Epithelial cell of esophagus (primary cell): Measurements from ENCODE around the gene GTF2I.
"Not testable (repeated sequence)": the region's sequence is repeated elsewhere in the genome, so short reads cannot be mapped to it uniquely, and the experiment has no call there.

ENCODE experiments used
- DNase-seq: peaks from one replicate; pipeline ENCODE4 v3.0.0; 2010; ENCODE audit warnings: low read depth
- H3K4me3 ChIP-seq: 2 replicates; pipeline ENCODE4 v1.5.1; 2011; ENCODE audit warnings: mild to moderate bottlenecking, low read length, control low read depth
- CTCF ChIP-seq: IDR thresholded peaks from 2 replicates; pipeline ENCODE4 v1.5.1; 2011; ENCODE audit warnings: low read depth, mild to moderate bottlenecking, low read length, control low read depth, inconsistent platforms; ENCODE audit not compliant: insufficient read depth; ENCODE audit errors: missing control alignments

Gene GTF2I

GRCh38 chr7:74658178-74659004 lies 873 bp downstream of the GTF2I start:
- TF ChIP-seq CTCF = no peak
- peak; percentile 96 for DNase-seq
- H3K4me3 ChIP-seq = peak overlapping the region; percentile 64

DNA sequence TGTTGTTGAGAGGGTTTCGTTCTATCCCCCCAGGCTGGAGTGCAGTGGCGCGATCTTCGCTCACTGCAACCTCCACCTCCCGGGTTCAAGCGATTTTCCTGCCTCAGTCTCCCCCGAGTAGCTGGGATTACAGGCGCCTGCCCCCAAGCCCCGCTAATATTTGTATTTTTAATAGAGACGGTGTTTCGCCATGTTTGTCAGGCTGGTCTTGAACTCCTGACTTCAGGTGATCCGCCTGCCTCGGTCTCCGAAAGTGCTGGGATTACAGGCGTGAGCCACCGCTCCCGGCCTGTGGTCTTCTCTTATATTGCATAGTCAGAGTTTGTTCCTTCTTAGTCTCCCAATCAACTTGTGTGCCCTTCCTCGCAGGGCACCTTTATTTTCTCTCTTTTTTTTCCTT lies 2.7 kb downstream of the GTF2I start:
- peak overlapping the region; percentile 59 for H3K4me3 ChIP-seq
- DNase-seq = not testable (repeated sequence)

DNA sequence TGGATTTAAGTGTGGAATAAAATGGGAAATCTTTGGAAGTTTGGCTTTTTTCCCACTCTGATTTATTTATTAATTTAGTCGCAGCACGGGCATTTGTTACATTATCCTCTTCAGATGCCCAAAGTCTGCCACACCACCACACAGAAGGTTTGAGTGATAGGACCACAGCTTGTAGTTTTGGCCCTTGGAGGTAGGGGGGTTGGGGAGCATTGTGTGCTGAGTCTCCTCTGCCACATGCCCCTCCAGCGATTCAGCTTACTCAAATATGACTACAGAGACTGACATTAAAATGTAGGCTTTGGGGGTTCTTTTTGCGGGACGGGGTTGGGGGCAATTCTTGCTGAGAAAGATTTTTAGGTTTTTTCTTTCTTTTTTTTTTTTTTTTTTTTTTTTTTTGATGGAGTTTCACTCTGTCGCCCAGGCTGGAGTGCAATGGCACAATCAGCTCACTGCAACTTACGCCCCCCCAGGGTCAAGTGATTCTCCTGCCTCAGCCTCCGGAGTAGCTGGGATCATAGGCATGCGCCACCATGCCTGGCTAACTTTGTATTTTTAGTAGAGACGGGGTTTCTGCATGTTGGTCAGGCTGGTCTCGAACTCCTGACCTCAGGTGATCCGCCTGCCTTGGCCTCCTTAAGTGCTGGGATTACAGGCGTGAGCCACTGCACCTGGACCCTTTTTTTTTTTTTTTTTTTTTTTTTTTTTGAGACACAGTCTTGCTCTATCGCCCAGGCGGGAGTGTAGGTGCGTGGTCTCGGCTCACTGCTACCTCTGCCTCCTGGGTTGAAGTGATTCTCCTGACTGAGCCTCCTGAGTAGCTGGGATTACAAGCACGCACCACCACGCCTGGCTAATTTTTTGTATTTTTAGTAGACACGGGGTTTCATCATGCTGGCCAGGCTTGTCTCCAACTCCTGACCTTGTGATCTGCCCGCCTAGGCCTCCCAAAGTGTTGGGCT lies 4.6 kb downstream of the GTF2I start:
- H3K4me3 ChIP-seq, DNase-seq: not testable (repeated sequence)
- TF ChIP-seq CTCF = peak; percentile 6

DNA sequence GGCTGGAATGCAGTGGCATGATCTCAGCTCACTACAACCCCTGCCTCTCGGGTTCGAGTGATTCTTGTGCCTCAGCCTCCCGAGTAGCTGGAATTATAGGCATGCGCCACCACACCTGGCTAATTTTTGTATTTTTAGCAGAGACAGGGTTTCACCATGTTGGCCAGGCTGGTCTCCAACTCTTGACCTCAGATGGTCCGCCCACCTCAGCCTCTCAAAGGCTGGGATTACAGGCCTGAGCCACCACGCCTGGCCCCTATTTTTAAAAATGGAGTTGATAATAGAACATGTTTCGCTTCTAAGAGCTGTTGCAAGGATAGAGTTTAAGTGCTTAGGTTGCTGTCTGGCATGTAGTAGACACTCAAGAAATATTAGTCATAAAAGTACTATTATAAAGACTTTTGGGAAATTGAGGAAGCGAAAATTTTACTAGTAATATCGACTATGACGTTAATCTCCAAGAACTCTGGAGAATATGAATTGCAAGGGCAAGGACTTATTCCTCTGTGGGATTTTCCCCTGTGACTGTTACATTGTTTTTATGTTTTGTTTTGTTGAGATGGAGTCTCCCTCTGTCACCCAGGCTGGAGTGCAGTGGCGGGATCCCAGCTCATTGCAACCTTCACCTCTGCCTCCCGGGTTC lies 7.9 kb downstream of the GTF2I start:
- TF ChIP-seq CTCF = no peak
- no peak overlapping the region for H3K4me3 ChIP-seq
- DNase-seq = no peak

DNA sequence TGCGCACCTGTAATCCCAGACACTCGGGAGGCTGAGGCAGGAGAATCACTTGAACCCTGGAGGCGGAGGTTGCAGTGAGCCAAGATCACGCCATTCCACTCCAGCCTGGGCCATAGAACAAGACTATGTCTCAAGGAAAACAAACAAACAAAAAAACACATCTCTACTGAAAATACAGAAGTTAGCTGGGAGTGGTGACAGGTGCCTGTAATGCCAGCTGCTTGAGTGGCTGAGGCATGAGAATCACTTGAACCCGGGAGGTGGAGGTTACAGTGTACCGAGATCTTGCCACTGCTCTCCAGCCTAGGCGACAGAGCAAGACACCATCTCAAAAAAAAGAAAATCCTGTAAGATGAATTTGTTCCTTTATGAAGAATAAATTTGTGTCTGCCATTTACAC lies 9.5 kb downstream of the GTF2I start:
- not testable (repeated sequence) for DNase-seq, H3K4me3 ChIP-seq

GRCh38 chr7:74667520-74667919 lies 10.0 kb downstream of the GTF2I start:
- DNase-seq, H3K4me3 ChIP-seq: not testable (repeated sequence)

DNA sequence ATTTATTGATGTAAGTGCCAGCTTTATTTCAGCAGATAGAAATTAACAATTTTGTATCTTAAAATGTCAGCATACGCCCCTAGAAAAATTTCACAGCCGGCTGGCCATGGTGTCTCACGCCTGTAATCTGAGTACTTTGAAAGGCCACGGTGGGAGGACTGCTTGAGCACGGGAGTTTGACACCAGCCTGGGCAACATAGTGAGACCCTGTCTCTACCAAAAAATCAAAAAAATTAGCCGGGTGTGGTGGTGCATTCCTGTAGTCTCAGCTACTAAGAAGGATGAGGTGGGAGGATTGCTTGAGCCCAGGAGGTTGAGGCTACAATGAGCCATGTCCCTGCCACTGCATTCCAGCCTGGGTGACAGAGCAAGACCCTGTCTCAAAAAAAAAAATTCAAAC lies 14.1 kb downstream of the GTF2I start:
- DNase-seq = no peak
- TF ChIP-seq CTCF = no peak

DNA sequence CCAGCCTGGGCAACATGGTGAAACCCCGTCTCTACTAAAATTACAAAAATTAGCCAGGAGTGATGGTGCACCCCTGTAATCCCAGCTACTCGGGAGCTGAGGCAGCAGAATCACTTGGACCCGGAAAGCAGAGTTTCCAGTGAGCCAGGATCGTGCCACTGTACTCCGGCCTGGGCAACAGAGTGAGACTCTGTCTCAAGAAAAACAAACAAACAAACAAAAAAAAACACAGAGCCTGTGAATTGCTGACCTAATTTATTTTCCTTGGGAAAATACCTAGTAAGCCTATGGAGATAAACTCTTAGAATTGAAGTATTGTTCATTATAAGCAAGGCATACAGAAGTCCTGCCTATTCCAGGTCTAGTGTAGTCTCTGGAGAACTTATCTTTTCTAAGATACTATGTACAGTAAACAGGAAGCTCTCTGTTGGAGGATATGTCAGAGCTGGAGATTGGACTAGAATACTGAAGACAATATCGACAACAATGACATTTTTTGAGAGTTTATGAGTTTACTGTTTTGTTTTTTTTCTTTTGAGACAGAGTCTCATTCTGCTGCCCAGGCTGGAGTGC lies 14.9 kb downstream of the GTF2I start:
- no peak for TF ChIP-seq CTCF
- no peak overlapping the region for H3K4me3 ChIP-seq
- no peak for DNase-seq

More for the DNA sequence above, 14.1 kb downstream of the GTF2I start:
- no peak overlapping the region for H3K4me3 ChIP-seq
